Right atrium auricular region (tissue), 2 donors: ENCODE measurements around the gene KRT37. TPM values are rescaled to one million over a fixed set of nuclear protein-coding genes. Genes with fewer than 3 reads are reported as not detected.

Experiments used
- DNase-seq: peaks from one replicate; pipeline ENCODE4 v3.0.0-alpha.2; 2019; ENCODE audit warnings: low spot score
- H3K27ac ChIP-seq, 2 donors: fragments of 200-600 bp; sonication (generic); 1 replicate in 1 of 2; 2 replicates in 1 of 2; pipeline ENCODE4 v1.5.1; 2016 to 2019
- H3K27me3 ChIP-seq, 2 donors: fragments of 200-600 bp; sonication (generic); one replicate each; pipeline versions ENCODE4 v1.5.1 to v1.6.0; 2017 to 2019
- H3K36me3 ChIP-seq: fragments of 200-600 bp; sonication (generic); one replicate; pipeline ENCODE4 v1.5.1; 2016
- H3K4me1 ChIP-seq, 2 donors: fragments of 200-600 bp; sonication (generic); one replicate each; pipeline versions ENCODE4 v1.5.1 to v1.6.0; 2017 to 2019
- H3K4me3 ChIP-seq, 2 donors: fragments of 200-600 bp; sonication (generic); 1 replicate in 1 of 2; 2 replicates in 1 of 2; pipeline ENCODE4 v1.5.1; 2017 to 2019; ENCODE audit warnings: mild to moderate bottlenecking in 1 of 2, moderate library complexity in 1 of 2
- H3K9me3 ChIP-seq, 2 donors: fragments of 200-600 bp; sonication (generic); one replicate each; pipeline ENCODE4 v1.5.1; 2019
- total RNA-seq, 2 donors: library from RNA; depleted of rRNA; stranded (reverse); fragments of >200 nt; gene quantifications; one replicate each; pipeline ENCODE4 v1.1.0, GENCODE V29; 2016
- TF ChIP-seq, protein P1 (sequence below), 2 donors: fragments of 200-600 bp; sonication (generic); IDR thresholded peaks; one replicate each; pipeline ENCODE4 v1.5.1; 2019; ENCODE audit warnings: antibody characterized with exemption in 2 of 2

The KRT37 gene
- total RNA-seq = not detected

DNA sequence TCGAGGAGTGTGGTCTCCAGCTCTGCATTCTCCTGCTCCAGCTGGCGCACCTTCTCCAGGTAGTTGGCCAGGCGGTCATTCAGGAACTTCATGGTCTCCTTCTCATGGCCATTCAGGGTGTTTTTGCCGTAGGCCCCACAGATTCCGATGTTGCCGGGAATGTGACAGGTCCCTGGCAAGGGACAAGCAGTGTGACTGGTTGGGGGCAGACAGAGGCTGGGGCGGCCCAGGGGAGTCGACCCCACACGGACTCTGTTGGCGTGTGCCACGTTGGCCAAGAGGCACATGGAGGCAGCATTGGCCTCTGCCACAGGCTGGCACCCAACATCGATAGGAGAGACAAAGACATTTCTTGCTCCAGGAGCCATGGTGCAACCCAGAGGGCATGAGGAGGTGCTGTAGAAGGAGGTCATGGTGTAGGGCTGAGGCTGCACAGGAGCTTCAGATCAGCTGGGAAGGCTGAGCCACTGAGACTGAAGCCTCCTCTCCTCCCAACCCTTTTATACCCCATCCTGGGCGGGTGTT lies at the start of gene KRT37:
Gene KRT37, minus strand, starts transcription at position 475 of the 525 bp plus-strand sequence. Its CDS starts 62 bp downstream, at position 413.
- H3K27me3 ChIP-seq = no peaks in the 10 kb centered on the region
- no peaks in the 10 kb centered on the region for H3K4me1 ChIP-seq
- TF ChIP-seq, protein P1, sequence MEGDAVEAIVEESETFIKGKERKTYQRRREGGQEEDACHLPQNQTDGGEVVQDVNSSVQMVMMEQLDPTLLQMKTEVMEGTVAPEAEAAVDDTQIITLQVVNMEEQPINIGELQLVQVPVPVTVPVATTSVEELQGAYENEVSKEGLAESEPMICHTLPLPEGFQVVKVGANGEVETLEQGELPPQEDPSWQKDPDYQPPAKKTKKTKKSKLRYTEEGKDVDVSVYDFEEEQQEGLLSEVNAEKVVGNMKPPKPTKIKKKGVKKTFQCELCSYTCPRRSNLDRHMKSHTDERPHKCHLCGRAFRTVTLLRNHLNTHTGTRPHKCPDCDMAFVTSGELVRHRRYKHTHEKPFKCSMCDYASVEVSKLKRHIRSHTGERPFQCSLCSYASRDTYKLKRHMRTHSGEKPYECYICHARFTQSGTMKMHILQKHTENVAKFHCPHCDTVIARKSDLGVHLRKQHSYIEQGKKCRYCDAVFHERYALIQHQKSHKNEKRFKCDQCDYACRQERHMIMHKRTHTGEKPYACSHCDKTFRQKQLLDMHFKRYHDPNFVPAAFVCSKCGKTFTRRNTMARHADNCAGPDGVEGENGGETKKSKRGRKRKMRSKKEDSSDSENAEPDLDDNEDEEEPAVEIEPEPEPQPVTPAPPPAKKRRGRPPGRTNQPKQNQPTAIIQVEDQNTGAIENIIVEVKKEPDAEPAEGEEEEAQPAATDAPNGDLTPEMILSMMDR (IDR thresholded peaks at IDR 0.05) = no peak
- H3K9me3 ChIP-seq = no peaks in the 10 kb centered on the region
- H3K36me3 ChIP-seq = no peaks in the 10 kb centered on the region
- no peak within 1 kb of the TSS for H3K27ac ChIP-seq
- H3K4me3 ChIP-seq = no peak within 1 kb of the TSS
- no peak for DNase-seq

DNA sequence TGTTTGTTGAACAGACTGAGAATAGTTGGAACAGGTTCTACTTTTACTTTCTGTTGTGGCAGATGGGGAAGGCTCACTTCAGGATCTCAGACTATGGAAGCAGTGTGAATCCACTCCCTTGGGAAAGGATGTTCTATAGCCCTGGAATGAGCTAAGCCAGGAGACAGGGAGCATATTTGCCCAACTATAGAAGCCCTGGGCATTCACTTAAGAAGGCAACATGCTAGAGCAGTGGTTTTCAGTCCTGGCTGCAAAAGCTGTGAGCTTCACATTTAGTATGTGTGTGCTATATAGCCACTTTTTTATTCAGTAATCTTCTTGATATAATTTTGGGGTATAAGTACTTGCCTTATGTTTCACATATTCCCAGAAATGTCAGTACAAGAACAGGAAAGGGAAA lies 44.0 kb upstream of the KRT37 start:
- H3K4me3 ChIP-seq = no peak overlapping the region
- peaks cover 0 to 7% of the 10 kb centered on the region in 2 donors for H3K4me1 ChIP-seq
- H3K36me3 ChIP-seq = no peaks in the 10 kb centered on the region
- H3K27me3 ChIP-seq = no peaks in the 10 kb centered on the region
- peaks cover 0 to 33% of the 10 kb centered on the region in 2 donors for H3K9me3 ChIP-seq
- DNase-seq = no peak
- TF ChIP-seq, protein P1 (IDR thresholded peaks at IDR 0.05) = no peak
- no peak overlapping the region for H3K27ac ChIP-seq

DNA sequence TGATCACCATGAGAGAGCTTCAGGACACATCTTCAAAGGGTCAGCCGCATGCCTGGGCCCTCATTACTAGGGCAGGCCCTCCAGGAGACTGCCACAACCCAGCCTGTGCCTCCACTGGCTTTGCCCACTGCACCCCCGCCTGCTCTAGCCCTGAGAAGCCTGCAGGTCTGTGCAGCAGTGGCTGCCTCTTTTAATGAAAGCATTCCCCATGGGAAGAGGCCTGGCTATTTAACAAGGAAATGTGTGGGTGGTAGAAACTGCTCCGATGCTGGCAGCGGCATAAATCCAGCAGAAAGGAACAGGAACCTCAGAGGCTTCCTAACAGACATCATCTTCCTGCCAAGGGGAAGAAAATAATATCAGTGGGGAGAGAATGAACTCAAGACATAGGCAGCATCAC lies 43.2 kb upstream of the KRT37 start:
- Histone ChIP-seq H3K27ac (no peak overlapping the region), H3K36me3 (no peaks in the 10 kb centered on the region), H3K4me3 (no peak overlapping the region), H3K4me1 (peaks cover 0 to 7% of the 10 kb centered on the region in 2 donors), H3K27me3 (no peaks in the 10 kb centered on the region), H3K9me3 (peaks cover 0 to 33% of the 10 kb centered on the region in 2 donors)
- no peak for DNase-seq
- TF ChIP-seq, protein P1 (IDR thresholded peaks at IDR 0.05) = no peak

DNA sequence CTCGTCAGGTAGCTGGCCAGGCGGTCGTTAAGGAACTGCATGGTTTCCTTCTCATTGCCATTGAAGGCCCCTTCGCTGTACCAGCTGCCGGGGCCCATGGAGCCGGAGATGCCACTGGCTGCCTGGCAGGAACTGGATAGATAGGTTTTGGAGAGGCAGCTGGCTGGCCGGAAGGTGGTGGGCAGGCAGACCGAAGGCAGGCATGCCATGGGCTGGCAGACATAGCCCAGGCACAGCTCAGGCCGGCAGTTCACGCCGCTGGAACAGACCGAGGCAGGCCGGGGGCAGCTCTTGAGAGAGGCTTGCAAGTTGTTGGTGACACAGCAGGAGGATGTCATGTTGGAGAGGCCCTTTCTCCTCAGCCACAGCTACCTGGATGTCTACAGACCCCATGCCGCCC lies 42.6 kb upstream of the KRT37 start, which contains the start of gene KRT32:
Gene KRT32, minus strand, starts transcription at position 399 of the 400 bp plus-strand sequence. Its CDS starts 61 bp downstream, at position 338.
- no peak within 1 kb of the TSS for H3K4me3 ChIP-seq
- H3K9me3 ChIP-seq = peaks cover 0 to 29% of the 10 kb centered on the region in 2 donors
- peaks cover 0 to 7% of the 10 kb centered on the region in 2 donors for H3K4me1 ChIP-seq
- H3K27ac ChIP-seq = no peak within 1 kb of the TSS
- no peaks in the 10 kb centered on the region for H3K27me3 ChIP-seq
- no peaks in the 10 kb centered on the region for H3K36me3 ChIP-seq
- TF ChIP-seq, protein P1 (IDR thresholded peaks at IDR 0.05) = no peak
- DNase-seq = no peak

DNA sequence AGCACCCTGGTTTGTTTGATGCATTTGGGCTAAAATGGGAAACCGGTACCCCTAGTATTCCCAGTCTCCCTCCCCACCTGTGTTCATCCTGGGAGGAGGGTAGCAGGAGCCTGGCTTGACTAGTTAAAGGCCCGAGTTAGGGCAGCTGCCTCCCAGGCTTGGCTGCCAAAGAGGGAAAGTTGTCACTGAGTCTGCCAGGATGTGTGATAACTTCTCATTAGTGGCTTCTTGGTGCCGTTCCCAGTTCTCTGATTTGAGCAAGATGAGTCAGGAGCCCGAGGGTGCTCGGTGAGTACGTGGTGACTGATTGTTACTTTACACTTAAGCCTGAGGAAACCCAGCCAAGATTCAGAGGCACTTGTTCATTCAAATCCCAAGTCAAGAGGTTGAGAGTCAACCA lies 40.3 kb upstream of the KRT37 start:
- H3K9me3 ChIP-seq = peaks cover 0 to 20% of the 10 kb centered on the region in 2 donors
- DNase-seq = peak; percentile 64
- TF ChIP-seq, protein P1 (IDR thresholded peaks at IDR 0.05) = no peak
- no peak overlapping the region for H3K4me3 ChIP-seq
- H3K36me3 ChIP-seq = no peaks in the 10 kb centered on the region
- H3K27me3 ChIP-seq = no peaks in the 10 kb centered on the region
- H3K4me1 ChIP-seq = peaks cover 0 to 7% of the 10 kb centered on the region in 2 donors
- H3K27ac ChIP-seq = no peak overlapping the region

DNA sequence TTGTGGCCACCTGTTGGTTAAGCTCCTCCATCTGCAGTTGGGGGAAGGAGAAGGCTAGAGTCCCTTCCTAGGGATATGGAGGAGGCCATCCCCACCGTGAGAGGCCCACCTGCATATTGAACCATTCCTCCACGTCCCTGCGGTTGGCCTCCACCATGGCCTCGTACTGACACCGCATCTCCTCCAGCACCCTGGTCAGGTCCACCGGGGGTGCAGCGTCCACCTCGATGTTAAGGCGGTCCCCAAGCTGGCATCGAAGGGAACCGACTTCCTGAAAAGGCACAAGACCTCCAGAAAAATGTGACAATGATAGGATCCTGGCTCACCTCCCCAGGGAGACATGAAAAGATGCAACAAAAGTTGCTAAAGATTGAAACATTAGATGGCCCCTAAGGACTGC lies 39.8 kb upstream of the KRT37 start:
- H3K27ac ChIP-seq = no peak overlapping the region
- DNase-seq = no peak
- TF ChIP-seq, protein P1 (IDR thresholded peaks at IDR 0.05) = no peak
- H3K4me3 ChIP-seq = no peak overlapping the region
- peaks cover 0 to 19% of the 10 kb centered on the region in 2 donors for H3K9me3 ChIP-seq
- no peaks in the 10 kb centered on the region for H3K36me3 ChIP-seq
- peaks cover 0 to 7% of the 10 kb centered on the region in 2 donors for H3K4me1 ChIP-seq
- H3K27me3 ChIP-seq = no peaks in the 10 kb centered on the region
